Panc1 (cell line): ENCODE measurements around the gene MEAF6. TPM values are rescaled to one million over a fixed set of nuclear protein-coding genes. Genes with fewer than 3 reads are reported as not detected.

Source experiments
- ATAC-seq: fragments of 200-7000 bp; cut with Tn5 transposase; 2 replicates; pipeline ENCODE4 v1.9.1; 2020; ENCODE audit warnings: mild to moderate bottlenecking, moderate library complexity
- BruUV-seq: library from RNA; stranded (reverse); fragments of 400-500 nt; replicated peaks from 2 replicates; lab custom pipeline; 2021; lab: Mats Ljungman, UMichigan
- CTCF ChIA-PET: fragments of 300-600 bp; sonication (Branson Sonifier 250); formaldehyde crosslinking; loops from one replicate; lab custom pipeline; 2022; ENCODE audit warnings: antibody characterized with exemption; lab: Charles Lee
- POLR2A ChIA-PET: fragments of 300-600 bp; sonication (Branson Sonifier 250); formaldehyde crosslinking; loops from one replicate; lab custom pipeline; 2022; ENCODE audit warnings: antibody characterized with exemption; lab: Charles Lee
- DNase-seq: peaks from one replicate; pipeline ENCODE4 v3.0.0-alpha.2; 2010; ENCODE audit warnings: low read depth, low spot score
- H3K27ac ChIP-seq: 2 replicates; pipeline ENCODE4 v1.5.1; 2011; ENCODE audit warnings: mild to moderate bottlenecking, low read length, inconsistent platforms
- H3K27me3 ChIP-seq: fragments of 200-500 bp; sonication (Bioruptor generic); 2 replicates; pipeline ENCODE4 v1.6.0; 2014; ENCODE audit warnings: low read length, inconsistent platforms; ENCODE audit not compliant: control insufficient read depth, insufficient read depth
- H3K36me3 ChIP-seq: fragments of 200-500 bp; sonication (Bioruptor generic); 2 replicates; pipeline ENCODE4 v1.5.1; 2014; ENCODE audit warnings: inconsistent platforms, mild to moderate bottlenecking, low read length, moderate library complexity; ENCODE audit not compliant: control insufficient read depth, insufficient read depth
- H3K4me1 ChIP-seq: 2 replicates; pipeline ENCODE4 v1.5.1; 2011; ENCODE audit warnings: inconsistent platforms, mild to moderate bottlenecking, low read length, moderate library complexity; ENCODE audit not compliant: control insufficient read depth, insufficient read depth
- H3K4me3 ChIP-seq, 2 experiments: 2 replicates each; pipeline ENCODE4 v1.5.1; 2011 to 2012; ENCODE audit warnings: low read depth in 2 of 2, low read length in 2 of 2, mild to moderate bottlenecking in 2 of 2, inconsistent platforms in 1 of 2, moderate library complexity in 1 of 2
- H3K9me3 ChIP-seq: fragments of 200-500 bp; sonication (Bioruptor generic); 2 replicates; pipeline ENCODE4 v1.5.1; 2014; ENCODE audit warnings: low read depth, mild to moderate bottlenecking, inconsistent platforms, low read length, moderate library complexity; ENCODE audit not compliant: control insufficient read depth, insufficient read depth
- POLR2AphosphoS5 ChIP-seq: IDR thresholded peaks from 2 replicates; pipeline ENCODE4 v1.6.1; 2012; ENCODE audit warnings: mild to moderate bottlenecking, low read depth, low read length, moderate library complexity
- SIN3A ChIP-seq: IDR thresholded peaks from 2 replicates; pipeline ENCODE4 v1.6.1; 2012; ENCODE audit warnings: low read depth, mild to moderate bottlenecking, low read length, moderate library complexity, borderline replicate concordance; ENCODE audit not compliant: insufficient read depth
- TCF7L2 ChIP-seq: IDR thresholded peaks from 2 replicates; pipeline ENCODE4 v1.6.1; 2011; ENCODE audit warnings: mild to moderate bottlenecking, low read depth, low read length, inconsistent platforms
- in situ Hi-C: cut with HindIII; loops from 2 replicates; pipeline ENCODE4 v1.10.0; 2016; ENCODE audit warnings: low sequenced_read_pairs, low pct_unique_long_range_greater_than_20kb
- intact Hi-C: fragments of 100-400 bp; cut with micrococcal nuclease; formaldehyde crosslinking; loops from one replicate; pipeline ENCODE4 v1.10.0; 2022; ENCODE audit not compliant: unreplicated experiment
- total RNA-seq: library from RNA; stranded (reverse); gene quantifications from one replicate; pipeline ENCODE4 v1.2.1, GENCODE V29; 2021; ENCODE audit not compliant: unreplicated experiment
- TF ChIP-seq, protein P1 (sequence below): fragments of 450-650 bp; IDR thresholded peaks from 2 replicates; pipeline ENCODE4 v1.5.1; 2017; ENCODE audit warnings: mild to moderate bottlenecking
- TF ChIP-seq, protein P2 (sequence below), 2 experiments: IDR thresholded peaks; 2 replicates each; pipeline ENCODE4 v1.6.1; 2011 to 2012; ENCODE audit warnings: low read depth in 2 of 2, control low read depth in 1 of 2, low read length in 1 of 2, mild to moderate bottlenecking in 1 of 2, moderate library complexity in 1 of 2; ENCODE audit not compliant: insufficient read depth in 1 of 2

MEAF6 gene
- total RNA-seq, 1 experiment from 2014 or later: 50.0 TPM

GRCh38 chr1:37468037-37468436 lies 46.5 kb downstream of the MEAF6 start:
- Histone ChIP-seq H3K27ac (no peak overlapping the region), H3K36me3 (no peaks in the 10 kb centered on the region), H3K9me3 (no peaks in the 10 kb centered on the region), H3K27me3 (no peaks in the 10 kb centered on the region), H3K4me1 (peaks cover 27% of the 10 kb centered on the region), H3K4me3 (no peak overlapping the region)
- ChIA-PET CTCF (interaction anchor here (0.7 kb wide), 1 partner anchor 9 kb away, joined by 9 read pairs; no protein-coding TSS in a partner anchor), POLR2A (no interaction called here)
- TF ChIP-seq POLR2AphosphoS5: no peak
- no peak for TF ChIP-seq SIN3A
- TF ChIP-seq, protein P1, sequence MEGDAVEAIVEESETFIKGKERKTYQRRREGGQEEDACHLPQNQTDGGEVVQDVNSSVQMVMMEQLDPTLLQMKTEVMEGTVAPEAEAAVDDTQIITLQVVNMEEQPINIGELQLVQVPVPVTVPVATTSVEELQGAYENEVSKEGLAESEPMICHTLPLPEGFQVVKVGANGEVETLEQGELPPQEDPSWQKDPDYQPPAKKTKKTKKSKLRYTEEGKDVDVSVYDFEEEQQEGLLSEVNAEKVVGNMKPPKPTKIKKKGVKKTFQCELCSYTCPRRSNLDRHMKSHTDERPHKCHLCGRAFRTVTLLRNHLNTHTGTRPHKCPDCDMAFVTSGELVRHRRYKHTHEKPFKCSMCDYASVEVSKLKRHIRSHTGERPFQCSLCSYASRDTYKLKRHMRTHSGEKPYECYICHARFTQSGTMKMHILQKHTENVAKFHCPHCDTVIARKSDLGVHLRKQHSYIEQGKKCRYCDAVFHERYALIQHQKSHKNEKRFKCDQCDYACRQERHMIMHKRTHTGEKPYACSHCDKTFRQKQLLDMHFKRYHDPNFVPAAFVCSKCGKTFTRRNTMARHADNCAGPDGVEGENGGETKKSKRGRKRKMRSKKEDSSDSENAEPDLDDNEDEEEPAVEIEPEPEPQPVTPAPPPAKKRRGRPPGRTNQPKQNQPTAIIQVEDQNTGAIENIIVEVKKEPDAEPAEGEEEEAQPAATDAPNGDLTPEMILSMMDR: no peak
- no peak for TF ChIP-seq TCF7L2
- TF ChIP-seq, protein P2, sequence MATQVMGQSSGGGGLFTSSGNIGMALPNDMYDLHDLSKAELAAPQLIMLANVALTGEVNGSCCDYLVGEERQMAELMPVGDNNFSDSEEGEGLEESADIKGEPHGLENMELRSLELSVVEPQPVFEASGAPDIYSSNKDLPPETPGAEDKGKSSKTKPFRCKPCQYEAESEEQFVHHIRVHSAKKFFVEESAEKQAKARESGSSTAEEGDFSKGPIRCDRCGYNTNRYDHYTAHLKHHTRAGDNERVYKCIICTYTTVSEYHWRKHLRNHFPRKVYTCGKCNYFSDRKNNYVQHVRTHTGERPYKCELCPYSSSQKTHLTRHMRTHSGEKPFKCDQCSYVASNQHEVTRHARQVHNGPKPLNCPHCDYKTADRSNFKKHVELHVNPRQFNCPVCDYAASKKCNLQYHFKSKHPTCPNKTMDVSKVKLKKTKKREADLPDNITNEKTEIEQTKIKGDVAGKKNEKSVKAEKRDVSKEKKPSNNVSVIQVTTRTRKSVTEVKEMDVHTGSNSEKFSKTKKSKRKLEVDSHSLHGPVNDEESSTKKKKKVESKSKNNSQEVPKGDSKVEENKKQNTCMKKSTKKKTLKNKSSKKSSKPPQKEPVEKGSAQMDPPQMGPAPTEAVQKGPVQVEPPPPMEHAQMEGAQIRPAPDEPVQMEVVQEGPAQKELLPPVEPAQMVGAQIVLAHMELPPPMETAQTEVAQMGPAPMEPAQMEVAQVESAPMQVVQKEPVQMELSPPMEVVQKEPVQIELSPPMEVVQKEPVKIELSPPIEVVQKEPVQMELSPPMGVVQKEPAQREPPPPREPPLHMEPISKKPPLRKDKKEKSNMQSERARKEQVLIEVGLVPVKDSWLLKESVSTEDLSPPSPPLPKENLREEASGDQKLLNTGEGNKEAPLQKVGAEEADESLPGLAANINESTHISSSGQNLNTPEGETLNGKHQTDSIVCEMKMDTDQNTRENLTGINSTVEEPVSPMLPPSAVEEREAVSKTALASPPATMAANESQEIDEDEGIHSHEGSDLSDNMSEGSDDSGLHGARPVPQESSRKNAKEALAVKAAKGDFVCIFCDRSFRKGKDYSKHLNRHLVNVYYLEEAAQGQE (IDR thresholded peaks at IDR 0.05; ENCODE audit: insufficient read depth in 1 of 2, low read depth in 2 of 2, low read length in 1 of 2): no peak
- ATAC-seq: no peak
- BruUV-seq: no TSS peak
- in situ Hi-C loops (no loop called here), intact Hi-C loops (no loop called here)
- no peak for DNase-seq

- Histone ChIP-seq H3K4me3 (no peak overlapping the region), H3K4me1 (peaks cover 8% of the 10 kb centered on the region; the same call in 1 of the 2 replicates), H3K36me3 (no peaks in the 10 kb centered on the region), H3K9me3 (no peaks in the 10 kb centered on the region), H3K27ac (no peak overlapping the region), H3K27me3 (no peaks in the 10 kb centered on the region)
- ChIA-PET POLR2A (no interaction called here), CTCF (no interaction called here)
- no peak for ATAC-seq
- TF ChIP-seq SIN3A (no peak), POLR2AphosphoS5 (no peak), TCF7L2 (no peak)
- TF ChIP-seq, protein P2 (IDR thresholded peaks at IDR 0.05; ENCODE audit: insufficient read depth in 1 of 2, low read depth in 2 of 2, low read length in 1 of 2): no peak
- TF ChIP-seq, protein P1: no peak
- DNase-seq: no peak
- intact Hi-C loops: no loop called here
- in situ Hi-C loops: no loop called here
- BruUV-seq: no TSS peak
Measured at GRCh38 chr1:37465593-37466517, 48.7 kb downstream of the MEAF6 start.
